Measurements from ENCODE around the gene SYNGR1.

The SYNGR1 gene

DNA sequence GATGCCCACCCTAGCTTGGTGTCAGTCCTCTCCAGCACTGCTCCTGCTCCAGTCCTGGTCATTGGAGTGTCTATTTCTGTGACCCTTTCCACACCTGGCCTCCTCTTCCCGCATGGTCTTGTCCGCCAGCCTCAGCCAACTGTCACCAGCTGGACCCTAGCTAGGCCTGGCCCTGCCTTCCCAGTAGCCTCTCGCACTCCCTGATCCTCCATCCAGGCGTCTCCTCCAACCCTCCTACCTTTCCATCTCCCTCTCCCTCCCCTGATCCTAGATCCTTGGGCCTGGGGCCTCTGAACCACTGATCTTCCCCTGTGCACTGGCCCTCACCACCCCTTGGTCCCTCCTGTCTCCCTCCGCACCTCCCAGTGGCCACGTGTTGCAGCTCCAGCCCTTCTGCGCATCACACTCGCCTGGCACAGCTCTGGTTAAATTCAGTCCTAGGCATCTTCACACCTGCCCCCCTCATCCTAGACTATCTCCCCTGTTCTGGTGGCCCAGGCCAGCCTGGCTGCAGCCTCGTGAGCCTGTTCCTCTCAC is 9.9 kb downstream of the SYNGR1 start:
- no peaks in the 10 kb centered on the region for H3K27me3 ChIP-seq (ENCODE audit: insufficient read depth, low read depth)
- H2AFZ ChIP-seq (ENCODE audit: low read depth): no peak overlapping the region
- no peak overlapping the region for H3K9ac ChIP-seq
- H3K4me1 ChIP-seq (ENCODE audit: low read depth, poor library complexity, severe bottlenecking): no peaks in the 10 kb centered on the region
- H3K4me2 ChIP-seq: no peak overlapping the region
- no peak overlapping the region for H3K4me3 ChIP-seq (IDR thresholded peaks at IDR 0.05; ENCODE audit: insufficient read depth, low read depth, low read length)
- H3K79me2 ChIP-seq (ENCODE audit: insufficient read depth, low read depth): no peaks in the 10 kb centered on the region
- no peaks in the 10 kb centered on the region for H4K20me1 ChIP-seq (ENCODE audit: insufficient read depth)
- TF ChIP-seq, protein P1, sequence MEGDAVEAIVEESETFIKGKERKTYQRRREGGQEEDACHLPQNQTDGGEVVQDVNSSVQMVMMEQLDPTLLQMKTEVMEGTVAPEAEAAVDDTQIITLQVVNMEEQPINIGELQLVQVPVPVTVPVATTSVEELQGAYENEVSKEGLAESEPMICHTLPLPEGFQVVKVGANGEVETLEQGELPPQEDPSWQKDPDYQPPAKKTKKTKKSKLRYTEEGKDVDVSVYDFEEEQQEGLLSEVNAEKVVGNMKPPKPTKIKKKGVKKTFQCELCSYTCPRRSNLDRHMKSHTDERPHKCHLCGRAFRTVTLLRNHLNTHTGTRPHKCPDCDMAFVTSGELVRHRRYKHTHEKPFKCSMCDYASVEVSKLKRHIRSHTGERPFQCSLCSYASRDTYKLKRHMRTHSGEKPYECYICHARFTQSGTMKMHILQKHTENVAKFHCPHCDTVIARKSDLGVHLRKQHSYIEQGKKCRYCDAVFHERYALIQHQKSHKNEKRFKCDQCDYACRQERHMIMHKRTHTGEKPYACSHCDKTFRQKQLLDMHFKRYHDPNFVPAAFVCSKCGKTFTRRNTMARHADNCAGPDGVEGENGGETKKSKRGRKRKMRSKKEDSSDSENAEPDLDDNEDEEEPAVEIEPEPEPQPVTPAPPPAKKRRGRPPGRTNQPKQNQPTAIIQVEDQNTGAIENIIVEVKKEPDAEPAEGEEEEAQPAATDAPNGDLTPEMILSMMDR (conservative IDR thresholded peaks at IDR 0.05; ENCODE audit: low read depth, low read length): no peak
- no peak overlapping the region for H3K27ac ChIP-seq
- H3K36me3 ChIP-seq (ENCODE audit: insufficient read depth): no peaks in the 10 kb centered on the region

DNA sequence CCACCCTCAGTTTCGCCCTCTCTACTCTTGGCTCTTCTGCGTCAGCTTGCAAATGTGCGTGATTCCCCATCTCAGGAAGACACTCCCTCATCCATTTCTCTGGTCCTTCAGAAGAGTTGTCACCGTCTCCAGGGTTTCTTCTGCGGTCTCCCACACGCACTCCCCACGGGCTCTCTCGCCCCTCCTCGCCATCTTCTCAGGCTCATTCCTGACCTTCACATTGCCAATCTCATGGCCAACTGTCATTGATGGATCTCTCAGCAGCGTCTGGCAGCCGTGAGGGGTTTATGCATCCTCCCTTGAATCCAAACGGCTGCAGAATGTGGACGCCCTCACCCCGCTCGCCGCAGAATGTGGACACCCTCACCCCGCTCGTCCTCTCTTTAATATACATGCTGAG is 10.5 kb downstream of the SYNGR1 start:
- H3K4me2 ChIP-seq: no peak overlapping the region
- no peak overlapping the region for H2AFZ ChIP-seq (ENCODE audit: low read depth)
- no peak overlapping the region for H3K27ac ChIP-seq
- TF ChIP-seq, protein P1 (conservative IDR thresholded peaks at IDR 0.05; ENCODE audit: low read depth, low read length): no peak
- no peaks in the 10 kb centered on the region for H4K20me1 ChIP-seq (ENCODE audit: insufficient read depth)
- H3K4me1 ChIP-seq (ENCODE audit: low read depth, poor library complexity, severe bottlenecking): no peaks in the 10 kb centered on the region
- no peaks in the 10 kb centered on the region for H3K79me2 ChIP-seq (ENCODE audit: insufficient read depth, low read depth)
- H3K27me3 ChIP-seq (ENCODE audit: insufficient read depth, low read depth): no peaks in the 10 kb centered on the region
- H3K9ac ChIP-seq: no peak overlapping the region
- H3K4me3 ChIP-seq (IDR thresholded peaks at IDR 0.05; ENCODE audit: insufficient read depth, low read depth, low read length): no peak overlapping the region
- H3K36me3 ChIP-seq (ENCODE audit: insufficient read depth): no peaks in the 10 kb centered on the region

DNA sequence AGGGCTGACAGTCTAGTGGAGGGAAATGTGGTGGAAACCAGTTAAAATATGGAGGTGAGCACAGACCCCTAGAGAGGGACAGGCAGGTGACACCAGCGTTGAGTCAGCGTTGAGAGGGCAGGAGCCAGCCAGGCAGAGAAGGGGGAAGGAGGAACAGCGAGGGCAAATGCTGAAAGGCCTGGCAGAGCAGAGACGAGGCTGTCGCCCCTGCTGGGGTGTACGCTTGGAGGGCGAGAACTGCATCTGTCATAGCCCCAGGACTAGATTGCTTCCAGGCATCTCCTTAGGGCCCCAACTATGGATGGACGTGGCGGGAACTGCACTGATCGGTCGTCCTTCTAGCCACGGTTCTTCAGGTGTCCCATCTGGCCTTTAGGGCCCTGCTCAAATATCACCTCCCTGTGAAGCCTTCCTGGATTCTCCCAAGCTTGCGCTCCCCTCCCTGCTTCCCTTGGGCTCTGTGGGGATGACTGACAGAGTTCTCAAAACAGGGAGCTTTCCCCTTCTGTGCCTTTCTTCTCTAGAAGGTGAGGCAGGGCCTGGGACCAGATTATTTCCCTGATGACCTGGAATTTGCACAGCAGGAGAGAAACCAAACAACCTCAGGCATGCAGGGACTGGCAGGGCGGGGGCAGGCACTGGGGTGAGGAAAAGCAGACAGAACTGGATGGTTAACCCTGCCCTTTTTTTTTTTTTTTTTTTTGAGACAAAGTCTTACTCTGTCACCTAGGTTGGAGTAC is 11.1 kb downstream of the SYNGR1 start:
- Histone ChIP-seq H3K36me3 (ENCODE audit: insufficient read depth) (no peaks in the 10 kb centered on the region), H3K9ac (no peak overlapping the region), H3K4me1 (ENCODE audit: low read depth, poor library complexity, severe bottlenecking) (no peaks in the 10 kb centered on the region), H4K20me1 (ENCODE audit: insufficient read depth) (no peaks in the 10 kb centered on the region), H3K27me3 (ENCODE audit: insufficient read depth, low read depth) (no peaks in the 10 kb centered on the region), H3K4me2 (no peak overlapping the region), H3K4me3 (IDR thresholded peaks at IDR 0.05; ENCODE audit: insufficient read depth, low read depth, low read length) (no peak overlapping the region), H3K27ac (no peak overlapping the region), H2AFZ (ENCODE audit: low read depth) (no peak overlapping the region), H3K79me2 (ENCODE audit: insufficient read depth, low read depth) (no peaks in the 10 kb centered on the region)
- TF ChIP-seq, protein P1 (conservative IDR thresholded peaks at IDR 0.05; ENCODE audit: low read depth, low read length): no peak

DNA sequence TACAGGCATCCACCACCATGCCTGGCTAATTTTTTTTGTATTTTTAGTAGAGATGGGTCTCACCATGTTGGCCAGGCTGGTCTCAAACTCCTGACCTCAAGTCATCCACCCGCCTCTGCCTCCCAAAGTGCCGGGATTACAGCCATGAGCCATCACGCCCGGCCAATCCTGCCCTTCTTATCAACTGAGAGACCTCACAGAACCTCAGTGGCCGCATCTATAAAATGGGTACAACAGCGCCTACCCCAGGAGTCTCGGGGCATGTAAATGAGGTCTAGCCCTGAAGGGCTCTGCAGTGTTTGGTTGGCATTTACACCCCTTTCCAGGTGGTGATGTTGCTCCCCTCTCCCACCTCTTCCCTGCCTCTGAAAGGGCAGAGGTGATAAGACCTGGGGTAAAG is 11.7 kb downstream of the SYNGR1 start:
- Histone ChIP-seq H3K9ac (no peak overlapping the region), H2AFZ (ENCODE audit: low read depth) (no peak overlapping the region), H3K4me1 (ENCODE audit: low read depth, poor library complexity, severe bottlenecking) (no peaks in the 10 kb centered on the region), H3K36me3 (ENCODE audit: insufficient read depth) (no peaks in the 10 kb centered on the region), H3K27me3 (ENCODE audit: insufficient read depth, low read depth) (no peaks in the 10 kb centered on the region), H3K79me2 (ENCODE audit: insufficient read depth, low read depth) (no peaks in the 10 kb centered on the region), H3K27ac (no peak overlapping the region), H4K20me1 (ENCODE audit: insufficient read depth) (no peaks in the 10 kb centered on the region), H3K4me2 (no peak overlapping the region), H3K4me3 (IDR thresholded peaks at IDR 0.05; ENCODE audit: insufficient read depth, low read depth, low read length) (no peak overlapping the region)
- TF ChIP-seq, protein P1 (conservative IDR thresholded peaks at IDR 0.05; ENCODE audit: low read depth, low read length): no peak

Measured in KMS-11 (cell line).